Inflammatory macrophage (primary cell): ENCODE data around the gene CCDC8.
"Not testable (repeated sequence)": the region's sequence is repeated elsewhere in the genome, so short reads cannot be mapped to it uniquely, and the experiment has no call there.

Experiments
- DNase-seq, 2 donors: peaks; one replicate each; pipeline ENCODE4 v3.0.0-alpha.2; 2020 to 2022

Gene CCDC8

DNA sequence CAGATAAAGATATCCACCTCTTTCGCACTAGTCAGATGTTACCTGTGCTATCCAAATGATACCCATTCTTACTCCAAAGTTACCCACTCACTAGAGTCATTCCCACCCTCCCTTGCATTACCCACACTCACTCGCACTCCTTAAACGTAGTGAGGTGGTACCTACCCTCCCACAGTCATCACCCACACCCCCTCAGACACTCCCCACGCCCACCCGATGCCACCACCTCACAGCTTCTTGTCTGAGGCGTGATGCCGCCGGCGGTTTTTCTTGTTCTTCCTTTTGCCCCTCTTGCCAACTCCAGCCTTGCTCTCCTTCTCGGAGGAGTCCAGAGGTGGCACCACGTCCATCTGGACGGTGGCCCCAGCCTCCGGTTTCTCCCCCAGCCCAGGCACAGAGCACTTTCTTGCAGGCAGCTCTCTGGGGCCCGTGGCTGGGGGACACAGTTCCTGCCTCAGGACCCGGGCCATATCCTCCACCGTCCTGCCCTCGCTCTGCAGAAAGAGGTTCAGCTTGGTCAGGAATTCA is 14.2 kb upstream of the CCDC8 start:
- no peak for DNase-seq

DNA sequence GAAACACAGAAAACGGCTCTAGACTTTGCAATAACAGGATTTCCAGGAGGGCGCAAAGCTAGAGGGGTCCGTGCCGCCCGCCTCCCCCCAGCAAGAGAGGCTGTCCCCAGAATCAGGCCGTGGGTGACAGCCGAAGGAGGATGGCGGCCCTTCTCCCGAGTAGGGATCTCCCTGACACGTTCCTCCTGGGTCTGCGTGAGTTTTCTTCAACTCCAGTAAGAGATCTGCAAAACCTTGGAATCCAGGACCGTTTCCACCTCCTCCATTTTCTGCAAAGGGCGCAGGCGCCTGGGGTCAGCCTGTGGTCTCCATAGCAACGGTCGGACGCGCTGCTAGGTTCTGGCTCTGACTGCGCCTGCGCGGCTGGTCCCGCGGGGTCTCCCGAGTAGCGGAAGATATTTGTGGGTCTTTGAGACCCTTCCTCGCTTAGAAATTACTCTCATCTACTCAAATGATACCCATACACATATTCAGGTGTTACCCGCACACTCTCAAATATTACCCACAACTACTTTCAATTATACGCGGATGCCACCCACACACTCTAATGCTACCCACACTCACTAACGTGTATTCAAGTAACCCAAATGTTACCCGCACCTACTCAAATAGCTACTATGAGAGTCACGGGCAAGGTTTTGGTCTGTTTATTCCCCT is 13.3 kb upstream of the CCDC8 start:
- peak in 1 of 2 donors; percentile 3 for DNase-seq

DNA sequence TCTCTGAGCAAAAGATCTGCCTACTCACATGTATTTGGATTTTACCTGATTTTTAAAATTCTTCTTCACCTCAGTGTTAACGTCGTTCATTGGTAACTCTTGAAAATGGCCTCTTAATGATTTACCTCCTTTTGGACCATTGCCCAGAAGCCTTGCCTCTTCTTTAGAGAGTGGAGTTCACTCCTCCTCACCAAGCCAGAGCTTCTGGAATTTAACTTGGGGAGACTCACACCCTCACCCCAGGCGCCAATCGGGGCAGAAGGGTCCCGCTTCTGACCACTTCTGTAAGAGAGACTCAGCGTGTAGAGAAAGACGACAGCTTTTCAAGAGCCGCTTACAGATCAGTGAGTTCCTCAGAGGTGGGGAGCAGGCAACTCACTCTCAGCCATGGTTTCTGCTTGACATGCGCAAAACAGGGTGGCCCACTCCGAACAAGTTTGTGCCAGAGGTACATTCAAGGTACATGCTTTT is 12.7 kb upstream of the CCDC8 start:
- DNase-seq = no peak

DNA sequence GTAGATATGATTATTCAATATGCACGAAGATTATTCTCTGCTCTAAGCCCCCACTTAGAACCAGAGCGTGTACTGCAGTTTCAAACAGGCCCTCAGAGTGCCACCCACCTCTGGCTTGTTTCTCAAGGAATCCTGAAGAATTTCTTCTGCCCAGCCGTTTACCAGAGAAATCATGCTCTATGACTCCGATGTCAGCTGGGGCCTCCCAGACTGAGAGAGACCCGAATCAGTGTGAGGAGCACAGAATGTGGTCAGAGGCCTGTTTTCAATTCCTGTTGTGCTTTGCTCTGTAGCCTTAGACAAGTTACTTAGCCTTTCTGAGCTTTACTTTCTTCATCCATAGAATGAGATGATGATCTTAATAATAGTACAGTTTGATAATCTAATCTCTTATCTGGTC is 9.8 kb upstream of the CCDC8 start:
- no peak for DNase-seq

DNA sequence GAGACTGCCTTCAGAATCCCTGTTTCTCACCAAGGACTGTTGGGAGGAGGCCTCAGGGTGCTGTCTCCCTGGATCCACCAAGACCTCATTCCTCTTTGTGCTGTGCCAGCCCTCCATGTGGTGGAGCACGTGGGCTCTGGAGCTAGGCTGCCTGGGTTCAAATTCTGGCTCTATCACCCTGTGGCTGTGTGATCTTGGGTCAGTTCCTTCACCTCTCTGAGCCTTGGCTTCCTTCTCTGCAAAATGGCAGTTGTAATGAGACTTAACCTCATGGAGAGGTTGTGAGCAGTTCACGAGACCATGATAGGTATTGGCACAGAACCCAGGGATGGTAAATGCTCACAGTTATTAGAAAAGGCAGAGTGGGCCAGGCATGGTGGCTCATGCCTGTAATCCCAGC is 9.0 kb upstream of the CCDC8 start:
- DNase-seq = no peak

DNA sequence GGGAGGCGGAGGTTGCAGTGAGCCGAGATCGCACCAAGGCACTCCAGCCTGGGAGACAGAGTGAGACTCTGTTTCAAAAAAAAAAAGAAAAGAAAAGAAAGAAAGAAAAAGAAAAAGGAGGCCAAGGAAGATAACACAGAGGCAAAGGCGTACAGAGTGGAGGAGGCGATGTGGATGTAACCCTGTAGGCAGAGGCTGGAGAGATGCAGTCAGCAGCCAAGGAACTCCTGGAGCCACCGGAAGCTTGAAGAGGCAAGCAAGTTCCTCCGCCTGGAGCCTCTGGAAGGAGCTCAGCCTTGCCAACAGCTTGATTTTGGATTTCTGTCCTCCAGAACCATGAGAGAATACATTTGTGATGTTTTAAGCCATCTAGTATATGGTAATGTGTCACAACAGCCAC is 6.7 kb upstream of the CCDC8 start:
- no peak for DNase-seq

DNA sequence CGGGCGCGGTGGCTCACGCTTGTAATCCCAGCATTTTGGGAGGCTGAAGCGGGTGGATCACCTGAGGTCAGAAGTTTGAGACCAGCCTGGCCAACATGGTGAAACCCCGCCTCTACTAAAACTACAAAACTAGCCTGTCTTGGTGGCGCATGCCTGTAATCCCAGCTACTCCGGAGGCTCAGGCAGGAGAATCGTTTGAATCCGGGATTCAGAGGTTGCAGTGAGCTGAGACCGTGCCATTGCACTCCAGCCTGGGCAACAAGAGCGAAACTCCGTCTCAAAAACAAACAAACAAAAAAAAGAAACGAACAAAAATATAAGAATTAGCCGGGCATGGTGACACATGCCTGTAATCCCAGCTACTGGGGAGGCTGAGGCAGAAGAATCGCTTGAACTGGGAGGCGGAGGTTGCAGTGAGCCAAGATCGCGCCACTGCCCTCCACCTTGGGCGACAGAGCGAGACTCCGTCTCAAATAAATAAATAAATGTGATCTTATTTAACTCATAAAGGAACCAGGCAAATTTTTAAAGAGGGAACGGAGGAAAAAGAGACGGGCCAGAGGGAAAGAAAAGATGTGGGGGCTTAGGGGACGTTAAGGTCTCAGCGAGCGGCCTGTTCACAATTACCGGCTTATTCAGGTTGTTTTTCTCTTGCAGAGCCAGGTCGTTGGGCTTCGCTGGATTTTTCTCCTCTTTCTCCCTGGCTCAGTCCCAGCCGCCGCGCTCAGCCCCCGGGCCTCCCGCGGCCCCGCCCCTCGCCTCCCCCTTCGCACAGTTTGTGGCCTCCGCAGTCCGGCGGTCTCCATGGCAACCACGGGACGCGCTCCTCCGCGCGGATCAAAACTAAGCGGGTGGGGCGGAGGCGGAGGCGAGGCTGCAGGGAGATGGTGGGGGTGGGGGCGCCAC is 2.7 kb upstream of the CCDC8 start:
- peak in 1 of 2 donors; percentile 27 for DNase-seq

DNA sequence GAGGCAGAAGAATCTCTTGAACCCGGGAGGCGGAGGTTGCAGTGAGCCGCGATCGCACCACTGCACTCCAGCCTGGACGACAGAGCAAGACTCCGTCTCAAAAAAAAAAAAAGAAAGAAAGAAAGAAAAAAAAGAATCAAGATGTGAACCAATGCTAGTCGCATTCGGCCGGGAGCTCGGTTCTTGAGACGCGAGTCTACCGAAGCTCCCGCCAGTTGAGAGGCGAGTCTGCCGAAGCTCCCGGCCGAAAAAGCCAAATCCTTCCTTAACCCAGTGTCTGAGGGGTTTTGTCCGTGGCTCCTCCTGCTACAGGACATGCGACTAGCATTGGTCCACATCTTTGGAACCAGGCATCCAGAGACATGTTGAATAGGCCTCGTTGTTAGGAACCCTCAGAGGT is 1.5 kb upstream of the CCDC8 start:
- DNase-seq = not testable (repeated sequence)

DNA sequence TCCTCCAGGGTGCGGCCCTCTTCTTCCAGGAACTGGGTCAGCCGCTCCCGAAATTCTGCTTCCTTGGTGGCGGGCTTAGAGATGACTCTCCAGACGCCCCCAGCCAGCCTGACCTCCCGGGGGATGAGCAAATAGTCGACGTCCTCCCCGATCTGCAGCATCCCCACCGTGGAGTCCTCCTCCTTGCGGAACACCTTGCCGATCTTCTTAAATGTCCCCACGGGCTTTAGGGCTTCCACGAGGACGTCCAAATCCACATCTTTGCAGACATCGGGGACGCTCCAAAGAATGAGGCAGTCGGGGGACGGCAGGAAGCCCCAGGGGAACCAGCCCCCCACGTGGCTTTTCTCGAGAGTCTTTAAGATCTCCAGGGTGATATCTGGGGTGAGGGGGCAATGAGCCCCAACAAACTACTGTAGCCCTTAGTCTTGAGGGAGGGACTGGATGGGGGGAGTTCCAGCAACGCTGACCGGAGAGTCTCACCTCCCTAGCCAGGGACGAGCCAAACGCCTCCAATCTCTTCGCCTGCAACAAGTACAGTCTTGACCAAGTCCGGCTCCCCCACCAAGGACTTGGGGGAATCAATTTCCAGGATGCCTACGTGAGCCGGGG is 608 bp downstream of the CCDC8 start:
- DNase-seq = no peak

DNA sequence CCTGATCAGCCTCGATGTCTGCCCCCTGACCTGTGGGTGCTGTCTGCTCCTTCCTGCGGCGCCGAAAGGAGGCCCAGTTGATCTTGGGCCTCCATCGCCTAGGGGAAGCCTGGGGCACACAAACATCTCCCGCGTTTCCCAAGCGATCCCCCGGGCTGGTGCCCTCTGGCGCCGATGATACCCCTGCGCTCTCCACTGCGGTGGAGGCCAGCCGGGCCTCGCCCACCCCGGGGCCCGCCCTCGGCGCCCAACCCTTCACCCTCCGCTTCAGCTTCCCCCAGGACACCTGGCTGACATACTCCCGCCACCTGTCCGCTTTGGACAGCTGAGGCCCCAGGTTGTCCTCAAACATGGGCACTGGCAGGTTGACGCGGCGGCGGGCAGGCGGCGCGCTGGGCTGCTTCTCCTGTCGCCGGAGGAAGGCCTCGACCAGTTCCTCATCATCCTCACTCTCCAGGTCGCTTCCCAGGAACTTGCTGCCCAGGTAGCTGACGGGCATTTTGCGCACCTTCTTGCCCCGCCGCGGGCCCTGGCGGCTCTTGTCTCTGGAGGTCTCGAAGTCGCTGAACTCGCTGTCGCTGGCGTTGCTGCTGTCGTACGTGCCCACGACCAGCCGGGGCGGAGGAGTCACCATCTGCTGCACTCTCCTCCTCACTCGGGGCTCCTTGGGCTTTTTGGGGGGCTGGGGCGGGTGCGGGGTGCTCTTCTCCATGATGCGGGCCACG is 1.3 kb downstream of the CCDC8 start:
- DNase-seq = no peak

DNA sequence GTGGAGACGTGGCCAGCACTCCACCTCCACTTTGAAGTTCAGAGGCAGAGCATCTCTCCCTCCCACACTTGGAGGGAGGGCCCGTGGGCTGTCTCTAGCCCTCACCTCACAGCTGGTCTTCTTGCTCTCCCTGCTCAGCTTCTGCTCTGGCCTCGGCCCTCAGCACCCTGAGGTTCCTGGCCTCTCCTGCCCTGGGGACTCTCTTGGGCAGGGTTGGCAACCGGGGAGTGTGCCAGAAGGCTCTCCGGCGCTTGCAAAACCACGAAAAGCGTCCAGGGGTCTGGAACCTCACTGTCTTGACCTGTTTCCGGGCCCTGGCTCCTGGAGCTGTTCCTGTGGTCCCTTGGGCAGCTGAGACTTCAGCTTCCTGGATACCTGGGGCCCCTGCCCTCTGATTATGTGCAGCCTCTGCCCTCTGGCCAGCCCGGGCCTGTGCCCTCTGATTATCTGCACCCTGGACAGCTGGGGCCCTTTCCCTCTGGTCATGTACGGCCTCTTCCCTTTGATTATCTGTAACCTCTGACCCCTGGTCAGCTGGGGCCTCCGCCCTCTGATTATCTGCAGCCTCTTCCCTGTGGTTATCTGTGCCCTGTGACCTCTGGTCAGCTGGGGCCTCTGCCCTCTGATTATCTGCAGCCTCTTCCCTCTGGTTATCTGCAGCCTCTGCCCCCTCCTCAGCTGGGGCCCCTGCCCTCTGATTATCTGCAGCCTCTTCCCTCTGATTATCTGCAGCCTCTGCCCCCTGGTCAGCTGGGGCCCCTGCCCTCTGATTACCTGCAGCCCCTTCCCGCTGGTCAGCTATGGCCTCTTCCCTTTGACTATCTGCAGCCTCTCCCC is 2.1 kb downstream of the CCDC8 start:
- no peak for DNase-seq

DNA sequence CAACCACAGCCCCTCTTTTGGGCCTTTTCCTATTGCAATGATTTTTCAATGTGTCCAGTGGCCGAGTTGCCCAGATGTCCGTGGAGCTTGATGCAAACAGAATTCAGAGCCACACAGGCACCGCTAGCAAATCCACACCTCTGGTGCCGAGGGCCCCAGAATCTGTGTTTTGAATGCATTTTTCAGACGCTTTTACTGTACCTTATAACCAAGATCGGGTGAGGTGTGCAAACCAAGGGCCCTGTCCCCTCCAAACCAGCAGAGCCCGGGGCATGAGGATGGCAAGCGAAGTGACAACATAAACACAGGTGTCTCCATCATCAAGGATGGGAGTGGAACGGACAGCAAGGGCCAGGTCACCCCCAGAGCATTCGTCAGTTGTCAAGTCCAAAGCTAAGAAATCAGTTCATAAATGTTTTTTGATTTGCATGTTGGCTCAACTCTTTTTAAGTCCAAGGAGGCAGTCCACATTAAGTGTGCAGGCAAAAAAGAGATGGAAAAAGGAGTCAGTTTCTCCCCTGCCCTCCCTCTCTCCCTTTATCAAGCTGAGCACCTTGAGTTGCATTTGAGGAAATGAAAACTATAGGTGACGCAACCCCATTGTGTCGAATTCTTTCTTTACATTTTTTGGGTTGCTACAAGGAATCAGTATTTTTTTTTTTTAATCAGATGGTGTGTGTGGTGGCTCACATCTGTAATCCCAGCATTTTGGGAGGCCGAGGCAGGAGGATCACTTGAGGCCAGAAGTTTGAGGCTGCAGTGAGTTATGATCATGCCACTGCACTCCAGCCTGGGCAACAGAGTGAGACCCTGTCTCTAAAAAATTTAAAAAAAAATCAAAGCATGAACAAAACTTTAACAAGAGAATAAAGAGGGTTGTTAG is 2.9 kb downstream of the CCDC8 start:
- no peak for DNase-seq

DNA sequence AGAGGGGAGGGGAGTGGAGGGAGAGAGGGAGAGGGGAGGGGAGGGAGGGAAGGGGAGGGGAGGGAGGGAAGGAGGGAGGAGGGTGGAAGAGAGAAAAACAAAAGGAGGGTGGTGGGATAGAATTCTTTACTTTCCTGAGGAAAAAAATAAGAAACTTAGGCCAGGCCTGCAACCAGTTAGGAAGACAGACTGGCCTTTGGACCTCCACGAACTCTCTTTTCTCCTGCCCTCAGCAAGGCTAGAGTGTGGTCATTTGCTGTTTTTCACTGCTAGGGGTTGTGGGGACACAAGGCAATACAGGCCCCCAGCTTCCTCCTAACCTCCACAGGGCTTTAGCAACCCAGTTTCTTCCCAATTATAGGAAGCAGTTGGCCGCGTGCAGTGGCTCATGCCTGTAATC is 4.2 kb downstream of the CCDC8 start:
- DNase-seq = no peak

DNA sequence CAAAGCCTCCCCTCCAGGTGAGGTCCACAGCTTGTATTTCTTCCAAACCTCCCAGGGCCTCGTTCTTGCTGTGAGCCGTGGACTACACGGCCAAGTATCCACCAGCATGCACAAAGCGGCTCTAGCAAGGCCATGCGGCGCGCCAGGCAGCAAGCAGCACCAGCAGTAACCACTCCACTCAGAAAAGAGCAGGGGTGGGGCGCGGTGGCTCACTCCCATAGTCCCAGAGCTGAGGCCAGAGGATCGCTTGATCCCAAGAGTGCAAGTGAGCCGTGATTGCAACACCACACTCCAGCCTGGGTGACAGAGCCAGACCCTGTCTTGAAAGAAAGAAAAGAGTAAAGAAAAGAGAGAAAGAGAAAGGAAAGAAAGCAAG is 4.7 kb downstream of the CCDC8 start:
- DNase-seq = no peak

DNA sequence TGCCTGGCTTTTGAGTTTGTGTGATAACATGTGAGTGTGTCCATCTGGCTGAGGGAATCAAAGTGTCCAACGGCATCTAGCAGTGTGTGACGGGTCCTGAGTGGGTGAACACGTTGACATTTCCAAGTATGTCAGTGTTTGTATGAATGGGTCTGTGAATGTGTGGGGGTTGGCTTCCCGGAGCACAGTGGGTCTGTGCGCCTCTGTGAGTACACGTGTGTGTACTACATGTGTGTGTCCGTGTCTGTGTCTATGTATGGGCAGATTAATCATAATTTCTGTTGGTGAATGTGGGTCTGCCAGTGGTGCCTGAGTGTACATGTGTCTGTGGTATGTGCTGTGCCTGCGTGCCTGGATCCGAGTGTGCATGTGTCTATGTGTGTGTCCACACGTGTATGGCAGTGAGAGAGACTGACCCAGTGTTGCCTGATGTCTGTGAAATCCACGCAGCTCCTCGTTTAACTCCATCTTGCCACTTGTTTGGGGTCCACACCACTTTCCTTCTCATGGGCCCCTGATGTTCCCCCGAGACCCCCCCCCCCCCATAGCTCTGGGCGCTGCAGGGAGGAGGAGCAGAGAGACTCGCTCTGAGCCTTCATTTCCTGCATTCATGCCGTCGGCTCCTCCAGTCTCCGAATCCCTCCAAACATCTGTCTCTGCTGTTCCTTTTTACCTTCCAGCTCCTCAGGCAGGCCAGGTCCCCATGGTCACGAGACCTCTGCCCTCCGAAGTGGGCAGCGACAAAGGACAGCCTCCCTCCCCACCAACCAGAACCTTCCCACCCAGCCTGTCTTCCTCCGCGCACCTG is 5.3 kb downstream of the CCDC8 start:
- no peak for DNase-seq

DNA sequence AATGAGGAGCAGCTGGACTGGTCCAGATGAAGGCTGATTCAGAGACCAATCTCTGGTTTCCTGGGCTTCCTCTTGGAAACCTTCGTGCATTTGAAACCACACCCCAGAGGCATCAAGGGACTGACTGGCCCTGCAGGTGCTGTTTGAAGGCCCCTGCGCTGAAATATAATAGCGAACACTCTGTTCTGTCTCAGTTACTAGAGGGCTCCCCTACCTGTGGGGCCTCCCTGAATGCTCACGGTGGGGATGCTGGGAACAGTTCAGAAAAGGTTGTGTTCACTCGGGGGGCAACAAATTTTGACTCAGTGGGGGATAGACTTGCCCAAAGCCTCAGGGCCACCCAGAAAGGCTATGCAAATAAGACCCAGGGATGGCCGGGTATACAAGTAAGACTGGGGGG is 6.4 kb downstream of the CCDC8 start:
- no peak for DNase-seq

DNA sequence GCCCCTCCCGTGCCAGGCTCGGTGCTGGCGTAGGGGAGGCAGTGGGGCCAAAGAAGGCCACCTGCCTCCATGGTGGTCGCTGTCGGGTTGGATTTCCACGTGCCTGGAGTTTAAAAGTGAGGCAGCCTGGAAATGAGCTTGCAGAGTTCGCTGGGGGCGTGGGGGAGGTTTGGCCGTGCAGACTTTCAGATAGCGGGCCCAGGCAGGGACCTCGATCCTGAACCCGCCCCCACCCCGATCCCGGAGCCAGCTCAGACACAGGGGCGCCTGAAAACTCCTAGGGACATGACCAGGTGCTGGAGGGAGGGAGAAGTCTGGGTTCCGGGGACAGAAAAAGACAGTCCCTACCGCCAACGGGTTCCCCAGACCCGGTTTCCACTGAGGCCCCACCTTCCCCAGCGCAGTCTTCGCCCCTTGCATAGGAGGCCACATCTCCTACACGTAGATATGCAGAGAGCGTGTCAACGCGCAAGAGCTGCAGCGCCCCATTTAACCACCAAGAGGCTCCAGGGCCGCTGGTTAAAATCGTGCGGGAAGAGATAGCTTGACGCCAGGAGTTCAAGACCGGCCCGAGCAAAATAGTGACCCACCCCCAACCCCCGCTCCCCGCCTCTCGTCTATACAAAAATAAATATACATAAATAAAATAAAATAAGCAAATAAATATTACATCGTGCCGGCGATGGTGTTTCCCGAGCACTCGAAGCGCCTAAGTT is 8.5 kb downstream of the CCDC8 start:
- DNase-seq = no peak

DNA sequence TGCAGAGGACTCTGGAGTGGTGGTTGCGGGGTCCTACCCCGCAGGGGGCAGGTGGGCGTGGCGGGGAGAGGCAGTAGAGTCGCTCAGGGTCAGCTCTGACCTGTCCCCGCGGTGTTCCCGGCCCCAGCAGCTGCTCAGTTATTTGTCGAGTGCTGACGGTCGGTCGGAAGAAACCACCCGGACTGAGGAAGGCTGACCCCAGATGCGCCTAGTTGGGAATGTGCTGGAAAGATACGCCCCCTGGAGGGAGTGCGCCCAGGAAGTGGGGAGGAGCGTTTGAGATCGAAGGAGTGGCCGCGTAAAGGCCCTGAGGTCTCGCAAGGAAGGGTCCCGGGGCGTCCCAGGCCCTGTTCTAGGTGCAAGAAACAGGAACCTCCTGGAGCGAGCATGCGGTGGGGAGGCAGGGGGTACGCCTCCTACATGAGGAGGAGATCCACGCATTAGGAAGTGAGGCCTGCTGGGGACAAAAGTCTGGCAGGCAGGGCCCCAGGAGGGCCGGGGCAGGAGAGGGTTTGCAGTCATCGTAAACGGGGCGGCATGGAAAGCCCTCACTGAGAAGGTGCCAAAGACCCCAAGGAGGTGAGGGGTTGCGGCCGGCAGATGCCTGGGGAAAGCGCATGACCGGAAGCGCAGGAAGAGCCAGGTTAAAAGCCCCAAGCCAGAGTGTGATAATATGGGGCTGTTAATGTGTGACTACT is 9.2 kb downstream of the CCDC8 start:
- DNase-seq = peak in 1 of 2 donors; percentile 15

DNA sequence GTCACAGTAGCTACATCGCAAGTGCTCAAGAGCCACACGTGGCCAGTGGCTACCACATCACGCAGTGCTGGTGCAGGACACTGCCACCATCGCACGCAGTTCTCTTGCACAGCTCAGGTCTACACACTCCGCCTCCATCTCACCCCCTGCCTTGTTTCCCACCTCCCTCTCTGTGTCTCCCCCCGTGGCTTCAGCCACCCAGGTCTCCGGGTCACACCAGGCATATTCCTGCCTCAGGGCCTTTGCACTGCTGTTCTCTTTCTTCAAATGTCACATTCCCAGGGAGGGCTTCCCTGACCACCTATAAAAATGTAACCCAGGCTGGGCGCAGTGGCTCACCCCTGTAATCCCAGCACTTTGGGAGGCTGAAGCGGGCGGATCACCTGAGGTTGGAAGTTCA is 10.6 kb downstream of the CCDC8 start:
- DNase-seq = no peak
